BLaER1 treated with 17β-estradiol and CSF1 and Interleukin-3, amounts not matched to agents 10 nM and 100 nM (cell line): ENCODE results near the gene PLXNA3.
A peak's percentile ranks its signal among the peaks of the same experiment; 100 is the strongest.

Experiments
- H3K27ac ChIP-seq, 11 experiments: shearing (Covaris generic); formaldehyde crosslinking; 2 replicates each; pipeline ENCODE4 v1.8.1; 2022
- H3K27me3 ChIP-seq, 11 experiments: shearing (Covaris generic); formaldehyde crosslinking; 2 replicates each; pipeline ENCODE4 v1.8.1; 2022
- H3K36me3 ChIP-seq, 11 experiments: shearing (Covaris generic); formaldehyde crosslinking; 2 replicates each; pipeline ENCODE4 v1.8.1; 2022
- H3K4me1 ChIP-seq, 10 experiments: shearing (Covaris generic); formaldehyde crosslinking; 2 replicates each; pipeline ENCODE4 v1.8.1; 2022
- H3K4me2 ChIP-seq, 11 experiments: shearing (Covaris generic); formaldehyde crosslinking; 2 replicates each; pipeline ENCODE4 v1.8.1; 2022
- H3K4me3 ChIP-seq, 10 experiments: shearing (Covaris generic); formaldehyde crosslinking; 2 replicates each; pipeline ENCODE4 v1.8.1; 2022
- H3K9ac ChIP-seq, 11 experiments: shearing (Covaris generic); formaldehyde crosslinking; 2 replicates each; pipeline ENCODE4 v1.8.1; 2022
- H3K9me3 ChIP-seq, 11 experiments: shearing (Covaris generic); formaldehyde crosslinking; replicated peaks in 1 of 11; 2 replicates each; pipeline ENCODE4 v1.8.1; 2022
- H4K20me1 ChIP-seq, 11 experiments: shearing (Covaris generic); formaldehyde crosslinking; 2 replicates each; pipeline ENCODE4 v1.8.1; 2022
- Cebpa-rat ChIP-seq, 11 experiments: shearing (Covaris generic); IDR thresholded peaks; 2 replicates each; pipeline ENCODE4 v1.8.1; 2022

PLXNA3 gene

GRCh38 chrX:154443479-154443910, 14.6 kb upstream of the PLXNA3 start:
- H3K4me1 ChIP-seq, result peaks cover 15 to 40% (median 27%) of the 10 kb centered on the region in 10 experiments; a peak in 19 of 20 replicates
- H3K9me3 ChIP-seq, result peaks cover 0 to 18% (median 5%) of the 10 kb centered on the region in 11 experiments; a peak in 7 of 22 replicates
- peak overlapping the region; percentile 60 to 73 (median 67) for H3K4me3 ChIP-seq
- H3K9ac ChIP-seq, result peak overlapping the region; percentile 69 to 86 (median 79); a peak in 20 of 22 replicates
- H3K27me3 ChIP-seq, result peaks cover 2 to 71% (median 38%) of the 10 kb centered on the region in 11 experiments; a peak in 18 of 22 replicates
- H3K4me2 ChIP-seq, result peak overlapping the region; percentile 68 to 91 (median 86)
- no peak for TF ChIP-seq Cebpa-rat (IDR thresholded peaks at IDR 0.05)
- peaks cover 14 to 82% (median 39%) of the 10 kb centered on the region in 11 experiments; a peak in 20 of 22 replicates for H4K20me1 ChIP-seq
- H3K27ac ChIP-seq, result peak overlapping the region in 8 of 11 experiments; percentile 28 to 71 (median 39); a peak in 9 of 22 replicates
- peaks cover 10 to 67% (median 33%) of the 10 kb centered on the region in 11 experiments; a peak in 16 of 22 replicates for H3K36me3 ChIP-seq

- H3K9me3 ChIP-seq, result peaks cover 0 to 14% (median 0%) of the 10 kb centered on the region in 11 experiments; a peak in 5 of 22 replicates
- peak within 1 kb of the TSS; percentile 57 to 72 (median 65) for H3K27ac ChIP-seq
- peaks cover 7 to 70% (median 34%) of the 10 kb centered on the region in 11 experiments; a peak in 18 of 22 replicates for H3K36me3 ChIP-seq
- TF ChIP-seq Cebpa-rat (IDR thresholded peaks at IDR 0.05), result no peak
- H3K4me1 ChIP-seq, result peaks cover 9 to 33% (median 21%) of the 10 kb centered on the region in 10 experiments; a peak in 19 of 20 replicates
- peaks cover 7 to 82% (median 32%) of the 10 kb centered on the region in 11 experiments; a peak in 20 of 22 replicates for H4K20me1 ChIP-seq
- H3K9ac ChIP-seq, result peak within 1 kb of the TSS; percentile 69 to 87 (median 79)
- peak within 1 kb of the TSS; percentile 79 to 91 (median 88) for H3K4me2 ChIP-seq
- peaks cover 8 to 78% (median 45%) of the 10 kb centered on the region in 11 experiments; a peak in 20 of 22 replicates for H3K27me3 ChIP-seq
- H3K4me3 ChIP-seq, result peak within 1 kb of the TSS; percentile 60 to 73 (median 67)
Observed at GRCh38 chrX:154443992-154444754, 13.9 kb upstream of the PLXNA3 start, which contains the start of gene FAM50A. TSS of gene FAM50A (plus strand) at chrX:154444141. CDS start at chrX:154444236, 95 bp downstream.

GRCh38 chrX:154444755-154445246, 13.3 kb upstream of the PLXNA3 start:
- Histone ChIP-seq H3K9ac (peak overlapping the region; percentile 69 to 87 (median 79)), H3K4me3 (peak overlapping the region; percentile 60 to 73 (median 67)), H3K4me1 (peaks cover 9 to 32% (median 21%) of the 10 kb centered on the region in 10 experiments; a peak in 19 of 20 replicates), H3K27ac (peak overlapping the region; percentile 57 to 72 (median 65)), H3K4me2 (peak overlapping the region; percentile 79 to 91 (median 88)), H3K27me3 (peaks cover 10 to 84% (median 49%) of the 10 kb centered on the region in 11 experiments; a peak in 20 of 22 replicates), H4K20me1 (peaks cover 4 to 82% (median 31%) of the 10 kb centered on the region in 11 experiments; a peak in 18 of 22 replicates), H3K9me3 (peaks cover 0 to 12% (median 0%) of the 10 kb centered on the region in 11 experiments; a peak in 5 of 22 replicates), H3K36me3 (peaks cover 8 to 70% (median 39%) of the 10 kb centered on the region in 11 experiments; a peak in 19 of 22 replicates)
- no peak for TF ChIP-seq Cebpa-rat (IDR thresholded peaks at IDR 0.05)

GRCh38 chrX:154445776-154446175, 12.3 kb upstream of the PLXNA3 start:
- Histone ChIP-seq H3K9ac (peak overlapping the region in 3 of 11 experiments; percentile 55 to 86 (median 83); a peak in 4 of 22 replicates), H3K4me1 (peaks cover 9 to 32% (median 21%) of the 10 kb centered on the region in 10 experiments; a peak in 19 of 20 replicates), H3K9me3 (peaks cover 0 to 12% (median 0%) of the 10 kb centered on the region in 11 experiments; a peak in 5 of 22 replicates), H3K36me3 (peaks cover 10 to 70% (median 38%) of the 10 kb centered on the region in 11 experiments; a peak in 18 of 22 replicates), H4K20me1 (peaks cover 0 to 83% (median 32%) of the 10 kb centered on the region in 11 experiments; a peak in 18 of 22 replicates), H3K4me3 (peak overlapping the region in 1 of 10 experiments; percentile 61; a peak in 1 of 20 replicates), H3K4me2 (peak overlapping the region in 5 of 11 experiments; percentile 4 to 91 (median 89); a peak in 7 of 22 replicates), H3K27me3 (peaks cover 17 to 86% (median 59%) of the 10 kb centered on the region in 11 experiments; a peak in 20 of 22 replicates), H3K27ac (no peak overlapping the region)
- TF ChIP-seq Cebpa-rat (IDR thresholded peaks at IDR 0.05), result no peak

- Histone ChIP-seq H3K4me1 (peaks cover 9 to 32% (median 21%) of the 10 kb centered on the region in 10 experiments; a peak in 19 of 20 replicates), H3K4me3 (peak overlapping the region in 1 of 10 experiments; percentile 61; a peak in 1 of 20 replicates), H3K9ac (peak overlapping the region in 2 of 11 experiments; percentile 55 to 86; a peak in 1 of 22 replicates), H3K36me3 (peaks cover 10 to 71% (median 35%) of the 10 kb centered on the region in 11 experiments; a peak in 18 of 22 replicates), H3K27me3 (peaks cover 21 to 91% (median 65%) of the 10 kb centered on the region in 11 experiments; a peak in 20 of 22 replicates), H4K20me1 (peaks cover 0 to 86% (median 34%) of the 10 kb centered on the region in 11 experiments; a peak in 18 of 22 replicates), H3K4me2 (peak overlapping the region in 5 of 11 experiments; percentile 4 to 91 (median 89); a peak in 6 of 22 replicates), H3K27ac (no peak overlapping the region), H3K9me3 (peaks cover 0 to 12% (median 0%) of the 10 kb centered on the region in 11 experiments; a peak in 5 of 22 replicates)
- TF ChIP-seq Cebpa-rat (IDR thresholded peaks at IDR 0.05), result no peak
Observed at GRCh38 chrX:154446430-154446829, 11.7 kb upstream of the PLXNA3 start.

- no peak overlapping the region for H3K9ac ChIP-seq
- H3K36me3 ChIP-seq, result peaks cover 6 to 73% (median 23%) of the 10 kb centered on the region in 11 experiments; a peak in 16 of 22 replicates
- peaks cover 21 to 91% (median 72%) of the 10 kb centered on the region in 11 experiments; a peak in 21 of 22 replicates for H3K27me3 ChIP-seq
- peaks cover 0 to 10% (median 0%) of the 10 kb centered on the region in 11 experiments; a peak in 5 of 22 replicates for H3K9me3 ChIP-seq
- no peak overlapping the region for H3K4me2 ChIP-seq
- H3K4me3 ChIP-seq, result no peak overlapping the region
- peaks cover 0 to 75% (median 25%) of the 10 kb centered on the region in 11 experiments; a peak in 15 of 22 replicates for H4K20me1 ChIP-seq
- peaks cover 9 to 29% (median 18%) of the 10 kb centered on the region in 10 experiments; a peak in 19 of 20 replicates for H3K4me1 ChIP-seq
- H3K27ac ChIP-seq, result no peak overlapping the region
- no peak for TF ChIP-seq Cebpa-rat (IDR thresholded peaks at IDR 0.05)
Observed at GRCh38 chrX:154448484-154448883, 9.6 kb upstream of the PLXNA3 start.

- H3K36me3 ChIP-seq, result peaks cover 6 to 73% (median 23%) of the 10 kb centered on the region in 11 experiments; a peak in 16 of 22 replicates
- peaks cover 0 to 6% (median 0%) of the 10 kb centered on the region in 11 experiments; a peak in 5 of 22 replicates for H3K9me3 ChIP-seq
- H3K9ac ChIP-seq, result no peak overlapping the region
- no peak overlapping the region for H3K27ac ChIP-seq
- no peak overlapping the region for H3K4me2 ChIP-seq
- peaks cover 0 to 72% (median 25%) of the 10 kb centered on the region in 11 experiments; a peak in 15 of 22 replicates for H4K20me1 ChIP-seq
- H3K4me3 ChIP-seq, result no peak overlapping the region
- H3K27me3 ChIP-seq, result peaks cover 22 to 96% (median 80%) of the 10 kb centered on the region in 11 experiments; a peak in 21 of 22 replicates
- H3K4me1 ChIP-seq, result peaks cover 5 to 25% (median 11%) of the 10 kb centered on the region in 10 experiments; a peak in 19 of 20 replicates
- TF ChIP-seq Cebpa-rat (IDR thresholded peaks at IDR 0.05), result no peak
Observed at GRCh38 chrX:154449618-154450017, 8.5 kb upstream of the PLXNA3 start.
